ENCODE results near the gene ZDHHC11.
"Not testable (repeated sequence)": the region's sequence is repeated elsewhere in the genome, so short reads cannot be mapped to it uniquely, and the experiment has no call there.

The ZDHHC11 gene

GRCh38 chr5:797986-798385 is 52.8 kb downstream of the ZDHHC11 start:
- DNase-seq = not testable (repeated sequence)

DNA sequence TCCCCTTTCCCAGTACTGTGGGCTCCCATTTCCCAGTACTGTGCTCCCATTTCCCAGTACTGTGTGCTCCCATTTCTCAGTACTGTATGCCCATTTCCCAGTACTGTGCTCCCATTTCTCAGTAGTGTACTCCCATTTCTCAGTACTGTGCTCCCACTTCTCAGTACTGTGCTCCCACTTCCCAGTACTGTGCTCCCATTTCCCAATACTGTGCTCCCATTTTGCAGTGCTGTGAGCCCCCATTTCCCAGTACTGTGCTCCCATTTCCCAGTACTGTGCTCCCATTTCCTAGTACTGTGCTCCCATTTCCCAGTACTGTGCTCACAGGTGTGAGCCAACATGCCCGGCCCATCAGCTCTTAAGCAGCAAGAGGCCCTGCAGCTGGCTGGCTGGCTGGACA is 54.9 kb downstream of the ZDHHC11 start:
- not testable (repeated sequence) for DNase-seq

GRCh38 chr5:794948-795347 is 55.8 kb downstream of the ZDHHC11 start:
- DNase-seq = not testable (repeated sequence)

GRCh38 chr5:788703-789102 is 62.1 kb downstream of the ZDHHC11 start:
- DNase-seq = not testable (repeated sequence)

DNA sequence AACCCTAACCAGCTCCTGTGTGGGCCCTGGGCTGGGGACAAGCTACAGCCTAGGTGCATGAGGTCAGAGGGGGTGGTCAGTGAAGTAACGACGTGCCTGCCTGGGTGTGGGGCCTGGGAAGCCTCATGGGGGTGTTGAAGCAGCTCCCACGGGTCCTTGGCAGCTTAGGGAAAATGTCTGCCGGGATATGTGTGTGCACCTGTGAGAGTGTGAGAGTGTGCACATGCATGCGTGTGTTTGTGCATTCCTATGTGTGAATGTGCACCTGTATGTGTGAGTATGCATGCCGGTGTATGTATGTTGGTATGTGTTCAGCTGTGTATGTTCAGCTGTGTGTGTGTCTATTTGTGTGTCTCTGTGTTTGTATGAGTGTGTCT is 62.9 kb downstream of the ZDHHC11 start:
- DNase-seq = not testable (repeated sequence)

DNA sequence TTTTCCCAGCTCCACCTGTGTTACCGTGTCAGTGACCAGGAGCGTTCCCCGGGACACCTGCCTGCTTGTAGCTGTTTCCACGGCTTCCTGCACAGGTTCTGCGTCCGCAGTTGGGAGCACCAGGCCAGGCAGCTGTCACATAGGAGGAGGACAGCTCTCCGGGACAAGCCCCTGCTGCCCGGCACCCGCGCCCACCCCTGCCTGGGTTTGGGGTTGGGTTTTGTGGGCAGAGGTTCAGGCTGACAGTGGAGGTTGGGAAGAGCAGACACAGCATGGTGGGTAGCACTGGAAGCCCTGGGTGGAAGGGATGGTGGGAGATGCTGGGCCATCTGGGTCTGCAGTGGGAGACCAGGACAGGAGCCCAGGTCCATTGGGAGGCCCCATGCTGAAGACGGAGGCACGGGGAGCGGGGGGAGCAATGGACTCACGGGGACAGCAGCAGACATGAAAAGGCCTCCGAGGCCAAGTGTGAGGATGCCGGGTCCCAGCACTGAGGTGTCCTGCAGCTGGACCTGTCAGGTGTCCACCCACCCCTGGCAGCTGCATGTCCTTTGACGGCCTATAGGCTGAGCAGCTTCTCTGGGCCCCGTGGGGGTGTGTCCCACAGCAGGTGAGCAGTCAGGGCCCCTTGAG is 63.4 kb downstream of the ZDHHC11 start:
- not testable (repeated sequence) for DNase-seq

GRCh38 chr5:785181-785705 is 65.5 kb downstream of the ZDHHC11 start:
- DNase-seq = not testable (repeated sequence)

- peak; percentile 70 for DNase-seq
Observed at GRCh38 chr5:784428-785177, 66.2 kb downstream of the ZDHHC11 start, which contains the start of gene ZDHHC11B. TSS of gene ZDHHC11B (minus strand) at chr5:784729. CDS start at chr5:766919, 17,810 bp downstream.

DNA sequence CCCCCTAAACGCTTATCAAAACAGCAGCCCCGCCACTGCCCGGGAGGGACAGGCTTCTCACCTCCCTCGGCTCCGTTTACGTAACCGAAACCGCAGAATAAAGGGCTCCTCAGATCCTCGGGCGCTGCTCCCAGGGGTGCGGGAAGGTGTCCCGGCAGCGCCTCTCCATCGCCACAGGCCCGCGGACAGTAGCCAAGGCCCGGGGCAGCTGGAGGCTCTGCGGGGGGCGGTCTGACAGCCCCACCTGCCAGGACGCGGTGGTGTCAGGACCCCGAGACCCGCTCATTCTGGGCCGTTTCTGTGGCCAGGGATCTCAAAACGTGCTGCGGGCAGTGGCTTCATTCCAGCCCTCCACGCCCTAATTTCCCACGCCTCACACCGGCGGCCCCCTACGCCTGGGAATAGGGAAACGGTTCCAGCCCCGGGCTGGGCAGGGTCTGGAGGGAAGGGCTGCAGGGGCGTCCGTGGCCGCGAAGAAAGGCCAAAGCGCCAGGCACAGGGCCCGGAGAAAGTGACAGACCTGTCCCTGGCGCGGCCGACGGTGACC is 66.8 kb downstream of the ZDHHC11 start:
- DNase-seq = not testable (repeated sequence)

DNA sequence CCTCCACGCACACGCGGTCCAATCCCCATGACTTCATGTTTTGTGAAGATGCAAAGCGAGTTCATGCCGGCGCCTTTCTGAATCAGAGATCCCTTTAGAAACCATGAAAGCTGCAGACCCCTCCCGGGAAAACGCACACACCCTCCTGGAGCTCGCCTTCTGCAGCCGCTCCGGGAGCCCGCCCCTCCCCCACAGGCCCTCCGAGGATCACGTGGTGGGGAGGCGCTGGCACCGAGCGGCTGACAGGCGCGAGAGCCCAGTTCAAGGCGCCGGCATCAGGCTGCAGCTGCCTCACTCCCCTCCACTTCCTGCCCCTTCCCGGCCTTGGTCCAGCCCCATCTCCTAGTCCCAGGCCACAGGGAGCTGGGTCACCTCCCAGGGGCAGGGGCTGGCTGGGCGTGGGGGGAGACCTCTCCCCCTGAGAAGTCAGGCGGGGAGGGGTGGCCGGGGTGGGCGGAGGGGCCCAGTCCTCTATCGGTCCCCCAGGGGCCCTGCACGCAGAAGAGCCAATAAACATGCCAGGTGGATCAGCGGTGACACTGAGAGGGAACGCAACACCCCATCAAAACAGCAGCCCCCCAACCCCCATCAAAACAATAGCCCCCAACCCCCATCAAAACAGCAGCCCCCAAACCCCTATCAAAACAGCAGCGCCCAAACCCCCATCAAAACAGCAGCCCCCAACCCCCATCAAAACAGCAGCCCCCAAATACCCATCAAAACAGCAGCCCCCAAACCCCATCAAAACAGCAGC is 67.6 kb downstream of the ZDHHC11 start:
- DNase-seq = not testable (repeated sequence)

DNA sequence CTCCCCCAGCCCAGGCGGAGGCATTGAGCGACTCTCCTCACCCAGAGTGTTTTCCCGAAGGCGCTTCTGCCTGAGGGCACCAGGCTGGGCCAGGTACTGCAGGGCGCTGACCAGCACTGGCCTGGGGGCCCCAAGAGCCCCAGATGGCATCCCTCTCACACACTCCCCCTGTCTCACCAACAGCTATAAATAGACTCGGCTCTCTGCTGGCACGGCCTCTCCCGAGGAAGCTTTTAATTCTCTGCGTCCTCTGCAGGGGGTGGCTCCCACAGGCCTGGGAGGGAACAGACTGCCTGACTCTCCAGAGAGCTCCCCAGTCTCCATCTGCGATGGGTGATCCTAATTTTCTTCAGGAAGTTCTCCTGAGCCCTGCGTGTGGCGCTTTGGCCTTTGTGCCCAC is 68.4 kb downstream of the ZDHHC11 start:
- not testable (repeated sequence) for DNase-seq

- not testable (repeated sequence) for DNase-seq
Observed at GRCh38 chr5:780571-780970, 70.2 kb downstream of the ZDHHC11 start.

GRCh38 chr5:778967-779366 is 71.8 kb downstream of the ZDHHC11 start:
- DNase-seq = not testable (repeated sequence)

DNA sequence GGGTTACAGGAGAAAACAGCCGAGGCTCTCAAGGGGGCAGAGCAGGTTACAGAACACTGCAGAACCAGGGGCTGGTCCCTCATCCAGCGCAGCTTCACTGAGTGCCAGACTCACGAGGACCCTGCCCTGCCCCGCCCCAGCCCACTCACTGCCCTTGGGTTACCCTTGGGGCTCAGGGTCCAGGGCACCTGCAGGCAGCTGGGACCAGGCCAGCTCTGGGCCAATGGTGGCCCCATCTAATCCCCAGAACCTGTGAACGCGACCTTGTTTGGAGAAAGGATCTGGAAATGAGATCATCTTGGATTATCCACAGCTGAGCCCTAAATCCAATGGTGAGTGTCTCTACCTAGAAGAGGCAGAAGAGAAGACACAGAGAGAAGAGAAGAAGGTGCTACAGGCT is 72.4 kb downstream of the ZDHHC11 start:
- not testable (repeated sequence) for DNase-seq

- no peak for DNase-seq
Observed at GRCh38 chr5:777756-778161, 73.0 kb downstream of the ZDHHC11 start.

DNA sequence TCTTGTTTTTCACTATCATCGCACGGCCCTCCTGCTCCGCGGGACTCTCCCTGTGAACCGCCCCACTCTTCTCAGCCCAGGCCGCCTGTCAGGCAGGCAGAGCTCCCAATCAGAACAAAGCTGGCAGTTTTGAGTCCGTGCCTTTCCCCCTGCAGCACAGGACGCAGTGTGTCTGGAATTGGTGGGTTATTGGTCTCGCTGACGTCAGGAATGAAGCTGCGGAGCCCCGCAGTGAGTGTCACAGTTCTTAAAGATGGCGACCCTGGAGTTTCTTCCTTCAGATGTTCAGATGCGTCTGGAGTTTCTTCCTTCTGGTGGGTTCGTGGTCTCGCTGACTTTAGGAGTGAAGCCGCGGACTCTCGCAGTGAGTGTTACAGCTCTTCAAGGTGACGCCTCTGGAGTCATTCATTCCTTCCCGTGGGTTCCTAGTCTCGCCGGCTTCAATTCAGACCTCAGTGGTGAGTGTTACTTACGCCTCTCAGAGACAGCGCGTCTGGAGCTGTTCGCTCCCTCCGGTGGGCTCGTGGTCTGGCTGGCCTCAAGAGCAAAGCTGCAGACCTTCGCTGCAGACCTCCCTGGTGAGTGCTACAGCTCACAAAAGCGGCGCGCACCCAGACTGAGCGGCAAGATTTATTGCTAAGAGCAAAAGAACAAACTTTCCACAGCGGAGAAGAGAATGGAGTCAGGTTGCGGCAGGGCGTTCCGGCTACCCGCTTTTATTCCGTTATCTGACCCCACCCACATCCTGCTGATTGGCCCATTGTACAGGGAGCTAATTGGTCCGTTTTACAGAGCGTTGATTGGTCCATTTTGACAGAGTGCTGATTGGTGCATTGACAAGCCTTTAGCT is 73.7 kb downstream of the ZDHHC11 start:
- DNase-seq = peak; percentile 22

- no peak for DNase-seq
Observed at GRCh38 chr5:775961-776861, 74.6 kb downstream of the ZDHHC11 start.

GRCh38 chr5:775595-775960 is 75.2 kb downstream of the ZDHHC11 start:
- DNase-seq = not testable (repeated sequence)

- not testable (repeated sequence) for DNase-seq
Observed at GRCh38 chr5:774854-775505, 75.8 kb downstream of the ZDHHC11 start.

DNA sequence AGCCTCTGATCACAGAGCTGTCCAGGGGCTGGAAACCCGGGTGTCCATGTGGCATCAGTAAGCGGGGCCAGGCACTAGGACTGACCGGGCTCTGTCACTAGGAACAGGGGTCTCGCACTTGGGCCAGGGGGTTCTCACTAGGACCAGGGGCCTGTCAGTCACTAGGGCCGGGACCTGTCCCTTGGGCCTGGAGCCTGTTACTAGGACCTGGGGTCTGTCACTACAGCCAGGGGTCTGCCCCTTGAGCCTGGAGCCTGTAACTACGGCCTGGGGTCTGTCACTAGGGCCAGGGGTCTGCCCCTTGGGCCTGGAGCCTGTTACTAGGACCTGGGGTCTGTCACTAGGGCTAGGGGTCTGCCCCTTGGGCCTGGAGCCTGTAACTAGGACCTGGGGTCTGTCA is 76.5 kb downstream of the ZDHHC11 start:
- DNase-seq = not testable (repeated sequence)

Data from fibroblast of upper back skin (primary cell).